PC-9 (cell line): Measurements from ENCODE around the gene NIP7. TPM values are rescaled to one million over a fixed set of nuclear protein-coding genes. Genes with fewer than 3 reads are reported as not detected.
A peak's percentile ranks its signal among the peaks of the same experiment; 100 is the strongest.
"Not testable (repeated sequence)": the region's sequence is repeated elsewhere in the genome, so short reads cannot be mapped to it uniquely, and the experiment has no call there.

Experiments
- Bru-seq: library from RNA; stranded (reverse); fragments of 400-500 nt; gene quantifications from one replicate; lab custom pipeline; 2021; lab: Mats Ljungman, UMichigan
- BruChase-seq, 2 experiments: library from RNA; stranded (reverse); fragments of 400-500 nt; gene quantifications; one replicate each; lab custom pipeline; 2021; lab: Mats Ljungman, UMichigan
- BruUV-seq: library from RNA; stranded (reverse); fragments of 400-500 nt; replicated peaks from 2 replicates; lab custom pipeline; 2021; lab: Mats Ljungman, UMichigan
- CTCF ChIA-PET: fragments of 300-600 bp; sonication (Branson Sonifier 250); formaldehyde crosslinking; loops from one replicate; lab custom pipeline; 2022; ENCODE audit warnings: antibody characterized with exemption; lab: Charles Lee
- POLR2A ChIA-PET: fragments of 300-600 bp; sonication (Branson Sonifier 250); formaldehyde crosslinking; loops from one replicate; lab custom pipeline; 2022; ENCODE audit warnings: antibody characterized with exemption; ENCODE audit not compliant: unreplicated experiment; lab: Charles Lee
- DNase-seq, 2 experiments: peaks; one replicate each; pipeline versions ENCODE4 v3.0.0 to v3.0.0-alpha.2; 2015 to 2022; ENCODE audit warnings: mixed read lengths in 1 of 2
- H2AFZ ChIP-seq: fragments of 200-600 bp; sonication (generic); 2 replicates; pipeline ENCODE4 v1.8.1; 2017; ENCODE audit warnings: antibody characterized with exemption
- H3F3A ChIP-seq: fragments of 200-600 bp; sonication (generic); 2 replicates; pipeline ENCODE4 v1.8.1; 2017; ENCODE audit warnings: antibody characterized with exemption, mild to moderate bottlenecking, low read depth; ENCODE audit not compliant: insufficient read depth
- H3K27ac ChIP-seq: fragments of 200-600 bp; sonication (generic); 2 replicates; pipeline ENCODE4 v1.6.1; 2016; ENCODE audit warnings: mixed run types
- H3K27me3 ChIP-seq: fragments of 200-600 bp; sonication (generic); 2 replicates; pipeline ENCODE4 v1.6.1; 2016; ENCODE audit warnings: low read depth, mixed run types; ENCODE audit not compliant: insufficient read depth
- H3K36me3 ChIP-seq: fragments of 200-600 bp; sonication (generic); 2 replicates; pipeline ENCODE4 v1.6.1; 2016; ENCODE audit warnings: low read depth, mixed run types
- H3K4me1 ChIP-seq: fragments of 200-600 bp; sonication (generic); replicated peaks from 2 replicates; pipeline ENCODE4 v1.6.1; 2016; ENCODE audit warnings: mixed run types; ENCODE audit not compliant: insufficient read depth
- H3K4me2 ChIP-seq: fragments of 200-600 bp; sonication (generic); 2 replicates; pipeline ENCODE4 v1.6.1; 2017; ENCODE audit warnings: mixed run types
- H3K4me3 ChIP-seq: fragments of 200-600 bp; sonication (generic); 2 replicates; pipeline ENCODE4 v1.6.1; 2016; ENCODE audit warnings: mixed run types
- H3K79me2 ChIP-seq: fragments of 200-600 bp; sonication (generic); 2 replicates; pipeline ENCODE4 v1.6.1; 2017; ENCODE audit warnings: low read depth, mixed run types
- H3K9me2 ChIP-seq: fragments of 200-600 bp; sonication (generic); 2 replicates; pipeline ENCODE4 v1.8.1; 2017; ENCODE audit warnings: mild to moderate bottlenecking; ENCODE audit not compliant: insufficient read depth
- H3K9me3 ChIP-seq: fragments of 200-600 bp; sonication (generic); 2 replicates; pipeline ENCODE4 v1.8.1; 2016; ENCODE audit warnings: low read depth; ENCODE audit not compliant: insufficient read depth
- H4K20me1 ChIP-seq: fragments of 200-600 bp; sonication (generic); 2 replicates; pipeline ENCODE4 v1.8.1; 2017; ENCODE audit not compliant: insufficient read depth
- CTCF ChIP-seq: fragments of 200-600 bp; sonication (generic); conservative IDR thresholded peaks from 2 replicates; pipeline ENCODE4 v1.6.1; 2017; ENCODE audit warnings: mixed run types, antibody characterized with exemption, mild to moderate bottlenecking, moderate library complexity
- EZH2 ChIP-seq: fragments of 200-600 bp; sonication (generic); IDR thresholded peaks from 2 replicates; pipeline ENCODE4 v1.8.0; 2017; ENCODE audit warnings: antibody characterized with exemption, low read depth
- intact Hi-C: fragments of 100-400 bp; cut with micrococcal nuclease; formaldehyde crosslinking; loops from one replicate; pipeline ENCODE4 v1.10.0; 2022; ENCODE audit not compliant: unreplicated experiment
- long read RNA-seq: library from polyadenylated mRNA; stranded (forward); transcript quantifications from one replicate; pipeline ENCODE4 v2.0.0, GENCODE V29; 2022
- total RNA-seq: library from RNA; stranded (reverse); gene quantifications from 2 replicates; pipeline ENCODE4 v1.2.3, GENCODE V29; 2021

NIP7 gene
- total RNA-seq (23.6 and 29.5 TPM in 2 replicates), Bru-seq, nascent RNA (percentile 94 among the genes with signal in this experiment), BruChase-seq, experiment 1, labeled RNA remaining after a 2-hour chase (percentile 97 among the genes with signal in this experiment), BruChase-seq, experiment 2, labeled RNA remaining after a 6-hour chase (percentile 98 among the genes with signal in this experiment)
- long read RNA-seq, transcript NIP7-201 (5 exons, 2,402 nt): major isoform, 81 of 88 reads
- long read RNA-seq, partial matches to known transcripts: 3 of 88 reads
- long read RNA-seq, other reads (novel, unspliced or antisense): 4 of 88 reads

- Histone ChIP-seq H3K36me3 (peaks cover 31% of the 10 kb centered on the region), H3K27me3 (no peaks in the 10 kb centered on the region), H3K27ac (peak within 1 kb of the TSS; percentile 73), H4K20me1 (0 out of 2 replicates have a peak, but pooled peaks cover 4% of the 10 kb centered on the region), H3K9me2 (no peaks in the 10 kb centered on the region), H3K4me2 (peak within 1 kb of the TSS; percentile 88), H3K9me3 (no peaks in the 10 kb centered on the region), H3F3A (peaks cover 46% of the 10 kb centered on the region), H3K4me1 (peaks cover 16% of the 10 kb centered on the region), H3K4me3 (peak within 1 kb of the TSS; percentile 88), H3K79me2 (peaks cover 48% of the 10 kb centered on the region), H2AFZ (peak within 1 kb of the TSS; percentile 89)
- POLR2A ChIA-PET: interaction anchor here (0.7 kb wide), 1 partner anchor 282 kb away, joined by 4 read pairs; no protein-coding TSS in a partner anchor
- CTCF ChIA-PET: no interaction called here
- peak; percentile 94 to 97 for DNase-seq
- intact Hi-C loops: loop anchor here (1.0 to 10.0 kb wide), 2 partner anchors 9 to 425 kb away; partner anchors contain the start of genes PDF and WWP2
- no TSS peak for BruUV-seq
- TF ChIP-seq EZH2 (no peak), CTCF (peak; percentile 84)
These were observed at the start of gene NIP7, which contains the start of gene COG8 for GRCh38 chr16:69339289-69340094. TSS of gene NIP7 (plus strand) at chr16:69339772. CDS start at chr16:69339830, 58 bp downstream. TSS of gene COG8 (minus strand) at chr16:69339564. CDS start at chr16:69339552, 12 bp downstream.

- POLR2A ChIA-PET, DNase-seq, H3K4me1 ChIP-seq, H3K4me2 ChIP-seq, H3K9me3 ChIP-seq, intact Hi-C loops, H3K27me3 ChIP-seq, H3K36me3 ChIP-seq, CTCF ChIA-PET, H2AFZ ChIP-seq, H4K20me1 ChIP-seq, H3K9me2 ChIP-seq, H3F3A ChIP-seq, H3K79me2 ChIP-seq, H3K4me3 ChIP-seq, BruUV-seq, H3K27ac ChIP-seq: not testable (repeated sequence)
These were observed 47.9 kb upstream of the NIP7 start for GRCh38 chr16:69291657-69292056.

- DNase-seq: no peak
- Histone ChIP-seq H2AFZ (no peak overlapping the region), H3K79me2 (no peaks in the 10 kb centered on the region), H3K4me3 (no peak overlapping the region), H3K9me2 (no peaks in the 10 kb centered on the region), H3K36me3 (no peaks in the 10 kb centered on the region), H3K9me3 (no peaks in the 10 kb centered on the region), H4K20me1 (no peaks in the 10 kb centered on the region), H3K27ac (no peak overlapping the region), H3K27me3 (no peaks in the 10 kb centered on the region), H3K4me1 (no peaks in the 10 kb centered on the region), H3F3A (no peaks in the 10 kb centered on the region), H3K4me2 (no peak overlapping the region)
- TF ChIP-seq CTCF (no peak), EZH2 (no peak)
- CTCF ChIA-PET: no interaction called here
- intact Hi-C loops: no loop called here
- POLR2A ChIA-PET: no interaction called here
- no TSS peak for BruUV-seq
These were observed 46.2 kb upstream of the NIP7 start for GRCh38 chr16:69293401-69293800.
